CD1c-positive myeloid dendritic cell (primary cell): ENCODE results near the gene CADPS2.
A peak's percentile ranks its signal among the peaks of the same experiment; 100 is the strongest.

Source experiments
- DNase-seq: peaks from one replicate; pipeline ENCODE4 v3.0.0-alpha.2; 2016; ENCODE audit errors: extremely low spot score

CADPS2 gene

GRCh38 chr7:122535086-122535485, 351.2 kb downstream of the CADPS2 start:
- DNase-seq = no peak

GRCh38 chr7:122532406-122533269, 353.6 kb downstream of the CADPS2 start:
- DNase-seq = no peak

GRCh38 chr7:122528879-122529481, 357.3 kb downstream of the CADPS2 start:
- peak; percentile 37 for DNase-seq

GRCh38 chr7:122525355-122525754, 360.9 kb downstream of the CADPS2 start:
- DNase-seq = no peak

GRCh38 chr7:122521767-122522166, 364.5 kb downstream of the CADPS2 start:
- DNase-seq = no peak

- DNase-seq = no peak
These were observed 365.2 kb downstream of the CADPS2 start for GRCh38 chr7:122520971-122521555.

GRCh38 chr7:122518488-122518887, 367.8 kb downstream of the CADPS2 start:
- DNase-seq = no peak

GRCh38 chr7:122517576-122517975, 368.7 kb downstream of the CADPS2 start:
- no peak for DNase-seq

- DNase-seq = no peak
These were observed 370.9 kb downstream of the CADPS2 start for GRCh38 chr7:122515404-122515803.

GRCh38 chr7:122511268-122511667, 375.0 kb downstream of the CADPS2 start:
- no peak for DNase-seq

- DNase-seq = no peak
These were observed 378.7 kb downstream of the CADPS2 start for GRCh38 chr7:122507591-122507990.

- DNase-seq = no peak
These were observed 394.3 kb downstream of the CADPS2 start for GRCh38 chr7:122492007-122492406.

- DNase-seq = no peak
These were observed 398.0 kb downstream of the CADPS2 start for GRCh38 chr7:122488241-122488640.

GRCh38 chr7:122487131-122487530, 399.1 kb downstream of the CADPS2 start:
- no peak for DNase-seq

GRCh38 chr7:122485856-122486255, 400.4 kb downstream of the CADPS2 start:
- DNase-seq = no peak

GRCh38 chr7:122482212-122482611, 404.0 kb downstream of the CADPS2 start:
- no peak for DNase-seq

GRCh38 chr7:122470859-122471258, 415.4 kb downstream of the CADPS2 start:
- no peak for DNase-seq

GRCh38 chr7:122468945-122469344, 417.3 kb downstream of the CADPS2 start:
- DNase-seq = no peak

GRCh38 chr7:122467661-122468449, 418.4 kb downstream of the CADPS2 start:
- DNase-seq = no peak

- no peak for DNase-seq
These were observed 421.0 kb downstream of the CADPS2 start for GRCh38 chr7:122465296-122465695.

- DNase-seq = no peak
These were observed 422.6 kb downstream of the CADPS2 start for GRCh38 chr7:122463631-122464030.

GRCh38 chr7:122460936-122461335, 425.3 kb downstream of the CADPS2 start:
- DNase-seq = no peak
